NK-92 treated with Interleukin-12 subunit alpha and Interleukin-12 subunit beta, amount 100 ng/mL, for 24 hours (cell line): Measurements from ENCODE around the gene PREX1.

Experiments
- DNase-seq: peaks from one replicate; lab custom pipeline; 2025; lab: John Stamatoyannopoulos, UW

PREX1 gene

DNA sequence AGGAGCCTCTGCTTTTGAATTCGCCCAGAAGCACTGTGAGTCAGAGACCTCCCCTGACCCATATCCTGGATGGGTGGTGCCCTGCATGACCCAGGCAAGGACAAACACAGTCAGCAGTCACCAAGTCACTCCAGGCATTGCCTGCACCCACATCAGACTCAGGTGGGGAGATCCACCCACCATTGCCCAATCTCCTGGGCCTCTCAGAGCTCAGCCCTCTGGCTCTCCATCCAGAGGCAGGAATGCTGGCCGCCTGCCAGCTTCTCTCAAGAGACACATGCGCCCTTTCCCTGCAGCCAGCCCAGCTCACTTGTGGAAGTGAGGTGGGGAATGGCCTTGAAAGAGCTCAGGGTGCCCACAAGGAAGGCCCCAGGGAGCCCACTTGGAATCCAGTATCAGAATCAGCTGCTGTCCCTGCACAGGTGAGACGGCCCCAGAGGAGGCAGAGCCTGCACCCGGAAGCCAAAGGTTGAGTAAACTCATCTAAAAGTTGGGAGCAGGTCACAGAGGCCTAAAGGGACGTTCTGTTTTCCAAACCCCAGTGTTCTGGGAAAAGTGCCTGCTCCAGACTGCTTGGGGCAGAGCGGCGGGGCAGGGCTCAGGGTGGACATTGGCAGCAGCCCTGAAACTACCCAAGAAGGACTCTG lies 129.8 kb downstream of the PREX1 start:
- DNase-seq = peak; percentile 58

DNA sequence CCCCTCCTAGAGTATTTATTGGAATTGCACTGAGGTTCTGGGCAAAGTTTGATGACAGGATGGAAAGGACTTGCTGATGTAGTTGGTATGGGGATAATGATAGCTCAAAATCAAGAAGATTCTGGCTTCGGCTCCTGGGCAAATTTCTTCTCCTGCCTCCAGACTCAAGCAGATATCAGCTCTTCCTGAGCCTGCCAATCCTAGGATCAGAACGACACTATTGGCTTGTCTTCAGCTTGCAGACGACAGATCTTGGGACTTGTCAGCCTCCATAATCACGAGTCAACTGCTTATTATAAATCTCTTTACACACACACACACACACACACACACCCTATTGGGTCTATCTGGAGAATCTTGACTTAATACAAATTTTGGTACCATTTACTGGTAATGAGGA lies 131.1 kb downstream of the PREX1 start:
- no peak for DNase-seq

DNA sequence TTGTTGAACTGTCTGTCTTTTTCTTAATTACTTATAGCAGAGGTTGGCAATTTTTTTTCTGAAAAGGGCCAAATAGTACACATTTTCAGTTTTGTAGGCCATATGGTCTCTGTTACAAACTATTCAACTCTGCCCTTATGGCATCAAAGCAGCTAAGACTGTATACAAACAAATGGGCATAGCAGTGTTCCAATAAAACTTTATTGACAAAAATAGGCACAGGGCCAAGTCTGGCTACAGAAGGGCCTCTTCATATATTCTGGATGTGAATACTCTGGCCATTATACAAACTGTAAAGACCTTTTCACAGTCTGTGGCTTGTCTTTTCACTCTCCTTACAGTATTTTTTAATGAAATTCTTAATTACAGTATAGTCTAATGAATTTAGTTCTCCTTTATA lies 132.1 kb downstream of the PREX1 start:
- DNase-seq = no peak

DNA sequence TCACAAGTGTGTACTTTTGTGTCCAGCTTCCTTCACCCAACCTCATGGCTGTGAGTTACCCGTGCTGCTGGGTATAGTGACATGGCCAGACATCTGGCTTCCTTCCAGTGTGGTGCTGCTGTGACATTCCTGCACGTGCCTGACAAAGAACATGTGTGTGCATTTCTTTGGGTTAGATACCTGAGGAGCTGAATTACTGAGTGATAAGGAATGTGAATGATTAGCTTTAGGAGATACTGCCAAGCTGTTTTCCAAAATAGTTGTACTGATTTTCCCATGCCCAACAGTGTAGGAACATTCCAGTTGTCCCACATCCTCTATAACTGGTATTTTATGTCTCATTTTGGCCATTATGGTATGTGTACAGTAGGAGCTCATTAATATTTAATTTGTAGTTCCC lies 132.5 kb downstream of the PREX1 start:
- DNase-seq = no peak

DNA sequence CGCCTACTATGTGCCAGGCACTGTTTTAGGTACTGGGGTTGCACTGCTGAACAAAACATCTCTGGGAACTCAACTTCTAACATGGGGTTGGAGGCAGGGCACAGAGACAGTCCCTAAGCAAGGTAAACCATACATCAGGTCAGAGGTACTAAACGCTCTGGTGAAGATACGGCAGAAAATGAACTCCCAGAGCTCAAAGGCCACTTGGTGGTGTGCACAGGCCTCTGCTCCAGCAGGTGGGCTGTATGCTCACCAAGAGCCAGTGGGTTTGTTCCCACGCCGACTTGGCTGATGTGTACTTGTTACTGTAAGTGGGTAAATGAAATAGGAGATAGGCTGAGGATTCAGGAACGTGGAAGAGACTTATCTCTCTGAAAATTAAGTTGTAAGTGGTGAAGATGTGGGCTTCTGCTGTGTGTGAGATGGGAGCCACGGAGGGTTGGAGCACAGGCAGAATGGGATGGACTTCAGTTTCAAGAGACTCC lies 133.4 kb downstream of the PREX1 start:
- DNase-seq = no peak

DNA sequence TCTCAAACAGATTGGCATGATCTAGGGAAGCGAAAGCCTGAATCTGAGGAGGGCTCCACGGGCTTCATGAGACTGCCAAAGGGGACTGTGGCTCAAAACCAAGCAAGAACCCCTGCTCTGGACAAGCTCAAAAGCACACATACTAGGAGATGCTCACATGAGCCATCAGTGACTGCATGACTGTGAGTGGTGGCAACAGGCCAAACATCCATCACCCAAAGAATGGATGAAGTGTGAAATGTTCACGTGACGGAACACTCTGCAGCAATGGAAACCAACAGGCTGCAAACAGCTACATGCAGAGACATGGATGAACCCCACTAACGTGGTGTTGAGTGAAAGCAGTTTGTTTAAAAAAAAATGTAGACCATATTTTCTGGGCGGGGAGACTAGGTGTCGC lies 136.3 kb downstream of the PREX1 start:
- DNase-seq = no peak

DNA sequence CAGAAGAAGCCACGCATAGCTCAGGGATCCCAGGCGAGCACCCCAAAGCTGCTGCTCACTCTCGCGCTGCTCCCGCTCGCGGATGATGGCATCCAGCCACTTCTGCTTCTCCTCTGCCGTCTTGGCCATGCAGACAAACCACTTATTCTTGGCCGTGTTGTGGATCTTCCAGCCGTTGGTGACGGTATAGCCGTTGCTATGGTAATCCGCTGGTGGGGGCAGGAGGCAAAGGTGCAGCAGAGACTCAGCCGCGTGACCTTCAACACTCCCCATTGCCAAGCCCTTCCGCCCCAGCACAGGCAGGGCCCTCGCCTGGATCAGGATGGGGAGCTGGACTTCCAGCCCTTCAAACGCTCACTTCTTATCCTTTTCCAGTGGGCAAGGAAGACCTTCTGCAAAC lies 136.9 kb downstream of the PREX1 start:
- DNase-seq = no peak

DNA sequence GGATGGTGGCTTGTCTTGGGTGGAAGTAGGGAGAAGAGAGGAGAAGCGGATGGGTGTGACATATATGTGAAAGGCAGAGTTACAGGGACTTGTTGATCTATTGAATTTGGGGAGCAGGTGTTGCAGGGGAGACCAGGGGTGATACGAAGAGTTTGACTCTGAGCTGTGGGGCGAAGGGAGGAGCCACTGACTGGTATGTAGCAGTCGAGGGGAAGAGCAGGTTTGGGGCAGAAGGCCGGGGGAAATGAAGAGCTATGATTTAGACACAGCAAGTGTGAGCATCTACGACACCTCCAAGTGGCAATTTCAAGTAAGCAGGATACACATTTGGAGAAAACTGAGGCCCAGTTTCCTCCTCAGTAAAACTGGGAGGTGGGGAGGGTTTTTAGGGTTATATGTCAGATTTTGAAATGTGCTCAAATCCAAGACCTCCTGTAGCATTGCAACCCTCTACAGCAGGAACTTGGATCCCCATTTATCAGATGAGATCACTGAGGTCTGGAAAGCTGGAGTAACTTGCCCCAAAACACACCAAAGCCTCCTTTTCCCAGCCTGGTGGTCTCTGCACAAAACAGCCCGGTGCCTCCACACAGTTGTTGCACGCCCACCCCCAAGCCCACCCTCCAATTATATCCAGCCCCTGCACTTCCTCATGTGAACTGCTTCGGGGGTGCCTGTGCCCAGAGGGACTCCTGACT lies 137.8 kb downstream of the PREX1 start:
- DNase-seq = peak; percentile 36

DNA sequence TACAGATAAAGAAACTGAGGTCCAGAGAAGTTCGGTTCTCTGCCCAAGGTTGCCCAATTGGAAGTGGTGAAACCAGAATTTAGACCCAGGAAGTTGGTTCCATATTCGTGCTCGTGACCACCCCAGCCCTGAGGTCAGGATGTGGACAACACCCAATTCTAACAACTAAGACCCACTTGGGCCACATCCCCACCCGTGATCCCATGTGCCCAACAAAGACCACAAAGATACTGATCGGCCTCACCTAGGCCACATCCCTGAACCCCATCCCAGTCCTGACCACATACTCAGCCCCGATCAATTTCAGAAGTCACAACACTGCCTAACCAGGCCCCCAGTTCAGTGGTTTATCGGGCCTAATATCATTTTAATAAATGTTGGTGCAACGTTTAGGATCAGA lies 138.4 kb downstream of the PREX1 start:
- DNase-seq = peak; percentile 78

DNA sequence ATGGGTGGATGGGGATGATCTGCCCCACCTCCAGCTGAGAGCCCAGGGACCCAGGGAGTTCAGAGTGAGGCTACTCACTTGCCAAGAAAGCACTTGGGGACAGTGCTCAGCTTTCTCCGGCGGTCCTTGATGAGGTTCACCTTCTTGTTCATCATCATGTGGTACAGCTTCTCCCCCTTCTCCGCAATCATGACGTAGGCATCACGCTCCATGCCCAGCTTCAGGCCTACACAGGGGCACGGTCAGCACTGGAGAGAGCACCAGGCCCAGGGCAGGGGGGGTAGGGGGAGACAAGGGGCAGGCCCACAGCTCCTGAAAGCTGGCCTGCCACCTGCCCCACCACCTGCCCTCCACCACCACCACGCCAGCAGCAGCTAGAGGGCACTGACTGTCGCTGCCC lies 139.2 kb downstream of the PREX1 start:
- DNase-seq = no peak

DNA sequence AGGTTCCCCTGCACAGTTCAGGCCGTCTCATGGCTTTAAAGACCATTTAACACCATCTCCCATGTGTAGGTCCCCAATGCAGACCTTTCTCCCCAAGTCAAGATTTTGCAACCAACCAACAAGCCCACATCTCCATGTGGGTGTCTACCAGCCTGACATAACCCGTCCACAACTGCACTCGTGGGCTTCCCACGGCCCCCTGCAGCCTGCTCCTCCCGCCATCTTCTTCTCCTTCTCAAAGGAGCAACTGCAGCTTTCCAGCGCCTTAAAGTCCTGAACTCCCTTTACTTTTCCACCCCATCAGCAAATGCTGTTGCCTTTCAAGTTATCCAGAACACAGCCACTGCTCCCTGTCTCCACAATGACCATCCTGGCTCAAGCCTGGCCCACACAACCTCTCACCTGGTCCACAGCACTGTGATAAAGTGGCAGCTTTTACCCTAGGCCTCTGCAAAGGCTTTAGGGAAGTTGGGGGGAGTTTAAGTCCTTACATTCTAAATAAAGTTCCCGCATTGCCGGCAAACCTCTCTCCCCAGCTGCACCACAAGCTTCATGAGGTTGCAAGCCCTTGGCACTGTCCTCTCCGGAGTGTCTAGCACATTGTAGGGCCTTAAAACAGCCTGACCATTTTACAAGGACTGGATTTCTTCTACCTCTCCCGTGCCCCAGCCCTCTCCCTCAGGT lies 140.5 kb downstream of the PREX1 start:
- no peak for DNase-seq

DNA sequence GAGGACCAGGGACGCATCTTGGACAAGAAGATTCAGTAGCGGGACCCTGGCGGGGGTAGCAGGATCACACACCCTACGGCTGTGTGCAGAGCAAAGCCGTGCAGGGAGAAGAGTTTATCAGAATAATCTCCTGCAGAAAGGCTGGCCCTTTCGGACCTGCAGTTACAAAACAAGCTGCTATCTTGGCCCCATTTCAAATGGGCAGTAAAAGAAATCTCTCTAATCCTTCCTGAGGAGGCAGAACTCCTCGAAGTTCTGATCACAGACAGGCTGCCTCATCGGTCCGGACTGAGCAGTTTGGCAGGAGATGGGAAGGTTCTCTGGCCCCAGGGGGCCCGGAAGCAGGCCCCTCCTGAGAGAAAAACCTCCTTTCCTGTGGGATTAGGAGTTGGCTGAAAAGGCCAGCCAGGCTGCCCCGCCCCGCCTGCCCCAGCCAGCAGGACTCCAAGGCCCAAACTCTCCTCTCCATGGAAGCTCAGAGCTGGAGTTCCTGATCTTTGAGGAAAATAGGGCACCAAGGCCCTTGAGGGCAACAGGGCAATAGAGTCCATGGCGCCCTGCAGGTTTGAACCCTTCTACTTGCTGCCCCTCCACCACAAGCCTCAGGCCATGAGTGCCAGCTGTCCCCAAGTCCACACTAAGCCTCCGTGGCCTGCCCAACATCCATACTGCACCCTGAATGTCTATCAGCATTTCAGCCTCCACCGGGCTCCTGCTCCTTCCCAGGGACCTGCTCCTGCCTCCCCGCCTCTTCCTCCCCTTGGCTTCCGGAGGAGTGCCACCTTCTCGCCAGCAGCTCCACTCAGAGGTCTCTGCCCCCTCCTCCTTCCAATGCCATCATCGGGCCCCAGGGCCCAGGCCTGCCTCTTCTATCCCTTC lies 141.3 kb downstream of the PREX1 start:
- DNase-seq = no peak

DNA sequence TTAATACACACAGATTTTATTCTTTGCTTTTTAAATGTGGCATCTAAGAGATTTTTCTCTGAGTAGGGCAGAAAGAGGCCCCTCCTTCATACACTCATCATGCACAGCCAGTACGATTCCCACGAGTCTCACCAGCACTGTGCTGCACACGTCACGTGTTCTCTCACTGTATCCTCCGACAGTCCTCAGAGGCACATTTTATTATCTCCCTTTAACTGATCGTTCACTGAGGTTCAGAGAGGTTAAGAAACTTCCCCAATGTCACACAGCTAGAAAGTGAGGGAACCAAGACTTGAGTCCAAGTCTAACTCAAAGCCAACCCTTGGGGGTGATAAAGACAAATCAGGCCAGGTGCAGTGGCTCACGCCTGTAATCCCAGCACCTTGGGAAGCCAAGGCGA lies 142.5 kb downstream of the PREX1 start:
- DNase-seq = no peak

DNA sequence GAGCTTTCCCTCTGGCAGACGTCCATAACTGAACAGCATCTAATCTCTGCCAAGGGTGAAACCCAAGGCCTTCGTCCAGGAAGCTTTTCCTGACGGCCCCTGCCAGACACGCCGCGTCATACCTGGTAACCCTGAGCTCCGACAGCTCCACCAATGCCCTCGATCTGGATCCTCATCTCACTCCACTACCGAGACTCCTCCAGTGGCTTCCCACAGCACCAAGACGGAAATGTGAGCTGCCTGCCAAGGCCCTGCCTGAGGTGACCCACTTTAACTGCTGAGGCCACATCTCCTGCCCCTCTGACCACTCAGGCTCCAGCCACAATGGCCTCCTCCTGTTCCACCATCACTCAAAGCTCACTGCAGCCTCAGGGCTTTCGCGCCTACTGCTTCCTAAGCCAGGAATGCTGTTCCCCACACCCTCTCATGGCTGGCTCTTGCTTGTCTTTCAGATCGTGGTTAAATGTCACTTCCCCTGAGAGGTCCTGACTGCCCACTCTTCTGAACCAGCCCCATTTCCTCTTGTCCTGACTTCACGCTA lies 143.2 kb downstream of the PREX1 start:
- DNase-seq = no peak

DNA sequence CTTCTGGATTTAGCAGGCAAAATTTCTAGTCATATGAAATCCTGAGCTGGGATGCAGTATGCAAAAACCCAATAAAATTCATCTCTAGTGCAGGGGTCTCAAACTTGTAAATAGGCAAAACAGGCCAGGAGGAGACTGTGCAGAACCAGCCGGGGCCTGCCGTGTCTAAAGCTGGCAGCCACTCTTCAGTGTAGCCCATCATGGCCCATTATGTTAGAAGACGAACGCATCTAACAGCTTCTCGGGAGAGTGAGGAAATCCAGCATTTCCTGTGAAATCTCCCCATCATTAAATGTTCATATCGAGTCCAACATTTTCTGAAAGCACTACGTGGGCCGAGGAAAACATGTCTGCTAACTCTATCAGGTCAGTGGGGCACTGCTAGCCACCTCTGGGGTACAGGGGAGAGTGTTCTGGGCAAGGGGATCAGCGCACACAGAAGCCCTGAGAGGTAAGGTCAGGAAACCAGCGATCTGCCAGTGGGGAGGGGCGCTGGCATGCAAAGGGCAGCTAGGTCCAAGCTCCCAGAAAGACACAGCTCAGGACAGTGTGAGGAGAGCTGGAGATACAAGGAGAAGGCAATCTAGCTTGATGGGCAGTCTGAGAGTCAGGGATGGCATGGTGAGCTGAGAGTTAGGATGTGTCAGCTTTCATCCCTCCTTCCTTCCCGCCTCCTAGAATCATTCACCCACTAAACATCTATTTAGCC lies 144.2 kb downstream of the PREX1 start:
- no peak for DNase-seq

DNA sequence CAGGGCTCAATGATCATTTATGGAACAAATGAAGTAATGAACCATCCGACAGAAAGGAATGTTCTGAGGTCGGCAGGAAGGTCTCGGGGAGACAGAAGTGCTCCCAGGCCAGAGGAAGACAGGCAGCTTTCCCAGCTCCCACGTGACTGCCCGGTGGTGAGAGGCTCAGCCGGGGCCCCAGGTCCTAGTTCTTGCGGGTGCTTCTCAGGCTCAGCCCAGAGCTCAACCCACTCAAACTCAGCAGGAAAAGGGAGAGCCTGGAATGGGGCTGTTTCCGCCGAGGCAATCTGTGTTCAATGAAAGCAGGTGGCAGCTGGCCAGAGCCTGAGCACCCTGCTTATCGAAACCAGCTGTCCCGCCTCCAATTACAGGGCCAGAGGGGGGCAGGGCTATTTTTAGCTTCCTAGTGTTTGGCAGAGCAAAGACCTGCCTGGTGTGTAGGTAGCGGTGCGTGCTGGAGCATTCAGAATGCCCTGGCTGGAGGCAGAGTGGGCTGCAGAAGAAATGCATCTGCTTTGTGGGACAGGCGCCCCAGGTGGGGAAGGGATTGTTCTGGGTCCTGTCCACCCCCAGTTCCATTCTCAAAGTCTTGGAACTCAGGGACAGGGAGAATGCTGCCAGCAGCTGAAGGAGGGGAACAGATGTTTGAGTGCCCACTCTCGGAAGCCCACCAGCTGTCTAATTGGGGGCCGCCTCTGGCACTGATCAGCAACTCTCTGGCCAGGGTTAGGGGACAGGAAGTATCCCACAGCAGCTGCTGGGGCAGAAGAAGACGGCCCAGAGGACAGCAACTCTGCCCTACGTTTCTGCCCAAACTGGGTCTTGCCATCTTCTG lies 145.1 kb downstream of the PREX1 start:
- DNase-seq = no peak

DNA sequence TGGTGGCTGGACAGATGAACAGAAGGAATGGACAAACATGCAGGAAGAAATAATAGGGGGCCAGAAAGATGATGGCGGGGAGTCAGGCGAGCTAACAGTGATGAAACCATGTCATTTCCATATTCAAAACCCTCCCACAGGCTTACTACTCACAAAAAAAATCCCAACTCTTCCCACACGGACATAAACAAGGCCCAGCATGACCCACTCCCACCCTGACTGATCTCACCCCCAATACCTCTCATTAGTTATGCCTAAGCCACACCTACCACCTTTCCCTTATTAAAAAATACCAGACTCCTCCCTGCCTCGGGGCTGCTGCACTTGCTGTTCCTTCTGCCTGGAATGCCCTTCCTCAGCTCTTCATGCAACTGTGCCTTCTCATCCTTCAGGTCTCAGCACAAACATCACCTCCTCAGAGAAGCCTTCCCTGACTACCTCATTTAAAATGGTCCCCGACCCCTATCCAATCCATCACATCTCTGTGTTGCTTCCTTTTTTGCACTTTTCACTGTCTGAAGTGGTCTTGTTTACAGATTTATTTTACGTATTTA lies 145.8 kb downstream of the PREX1 start:
- no peak for DNase-seq

DNA sequence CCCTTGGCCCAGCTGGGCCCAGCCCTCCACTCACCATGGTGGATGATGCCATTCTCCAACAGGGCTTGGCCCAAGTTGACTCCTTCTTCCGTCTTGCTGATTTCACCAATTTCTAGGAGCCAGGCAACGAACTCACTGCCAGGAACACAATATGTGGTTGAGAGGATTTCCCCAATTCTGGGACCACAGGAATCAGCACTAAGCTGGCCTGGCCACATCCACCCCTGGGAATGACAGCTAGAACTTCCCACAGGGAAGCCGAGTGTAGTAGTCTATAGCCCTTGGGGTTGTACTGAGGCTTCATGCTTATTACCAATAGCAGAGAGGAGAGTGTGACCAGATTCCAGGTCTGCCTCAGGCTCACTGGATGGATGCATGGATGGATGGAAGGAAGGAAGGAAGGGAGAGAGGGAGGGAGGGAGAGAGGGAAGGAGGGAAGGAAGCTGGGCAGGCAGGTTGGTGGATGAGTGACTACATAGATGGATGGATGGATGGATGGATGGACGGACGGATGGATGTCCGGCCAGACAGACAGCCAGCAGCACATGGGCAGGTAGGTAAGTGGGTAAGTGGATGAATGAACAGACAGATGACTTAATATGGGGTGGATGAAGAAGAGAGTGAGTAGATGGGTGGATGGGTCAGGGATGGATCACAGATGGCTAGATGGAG lies 146.5 kb downstream of the PREX1 start:
- DNase-seq = no peak

DNA sequence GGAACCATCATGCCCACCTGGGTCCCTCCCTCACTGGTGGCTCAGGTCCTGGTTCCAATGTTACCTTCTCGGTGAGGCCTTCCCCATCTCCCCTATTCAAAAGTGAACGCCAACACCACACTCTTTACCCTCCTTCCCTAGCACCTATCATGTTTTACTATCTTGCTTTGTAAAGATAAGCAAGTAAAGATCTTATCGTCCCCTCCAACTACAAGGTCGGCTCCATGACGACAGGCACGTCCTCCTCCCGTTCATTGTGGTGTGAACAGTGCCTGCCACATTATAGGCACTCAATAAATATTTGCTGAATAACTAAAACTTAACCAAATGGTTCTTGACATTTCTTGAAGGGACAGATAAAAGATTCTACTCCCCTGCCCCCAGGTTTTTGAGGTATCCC lies 147.1 kb downstream of the PREX1 start:
- no peak for DNase-seq

DNA sequence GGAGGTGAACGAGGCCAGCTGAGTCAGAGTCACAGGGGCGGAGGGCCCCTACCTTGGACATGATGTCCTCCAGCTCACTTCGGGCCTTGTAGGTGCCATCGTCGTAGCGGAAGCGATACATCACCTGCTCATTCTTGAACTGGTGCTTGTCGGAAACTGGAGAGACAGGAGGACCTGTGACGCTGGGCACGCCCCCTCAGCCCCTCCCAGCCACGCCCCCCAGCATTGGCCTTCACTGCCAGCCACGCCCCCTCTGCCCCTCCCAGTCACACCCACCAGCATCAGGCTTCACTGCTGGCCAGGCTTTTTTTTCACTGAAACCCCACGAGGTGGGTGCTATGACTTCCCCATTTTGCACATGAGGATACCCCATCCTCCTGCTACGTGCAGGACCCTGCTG lies 148.2 kb downstream of the PREX1 start:
- no peak for DNase-seq
